GM18498 (cell line): ENCODE data around the gene ISYNA1.

Experiments
- ATAC-seq: cut with Tn5 transposase; IDR thresholded peaks from one replicate; pipeline ENCODE4 v1.9.1; 2021; ENCODE audit warnings: mild to moderate bottlenecking, moderate library complexity; ENCODE audit not compliant: unreplicated experiment

The ISYNA1 gene

DNA sequence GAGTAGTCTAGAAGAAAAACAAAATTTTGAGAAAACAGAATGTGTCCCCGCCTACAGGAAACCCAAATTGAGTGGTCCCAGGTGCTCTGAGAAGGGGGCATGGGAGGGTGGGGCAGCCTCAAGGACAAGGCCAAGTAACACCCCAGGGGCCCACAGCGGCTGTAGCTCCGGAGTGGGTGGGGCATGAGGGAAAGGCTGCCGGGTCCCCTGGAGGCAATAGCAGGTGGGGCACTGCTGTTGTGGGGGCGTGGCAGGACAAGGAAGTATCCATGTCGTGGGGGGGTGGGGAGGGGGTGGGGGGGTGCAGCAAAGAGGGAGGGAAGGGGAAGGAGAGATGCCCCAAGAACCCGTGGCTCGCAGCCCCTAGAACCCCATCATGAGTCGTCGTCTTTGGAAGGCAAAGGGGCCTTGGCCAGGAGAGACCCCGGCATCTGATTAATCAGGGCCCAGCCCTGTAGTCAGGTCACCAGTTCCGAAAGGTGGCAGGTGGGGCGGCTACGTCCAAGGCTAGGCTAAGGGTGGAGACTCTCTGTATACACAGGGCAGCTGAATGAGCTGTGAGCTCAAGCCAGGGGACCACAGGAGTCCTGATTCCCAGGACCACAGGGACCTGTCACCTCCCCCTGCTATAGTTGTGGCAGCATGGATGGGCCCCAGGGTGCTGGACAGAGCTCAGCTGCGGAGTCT, 7.5 kb upstream of the ISYNA1 start:
- no peak for ATAC-seq

GRCh38 chr19:18444513-18444912, 6.6 kb upstream of the ISYNA1 start:
- ATAC-seq: no peak

GRCh38 chr19:18443831-18444230, 5.9 kb upstream of the ISYNA1 start:
- no peak for ATAC-seq

- no peak for ATAC-seq
These were observed 5.5 kb upstream of the ISYNA1 start for GRCh38 chr19:18443406-18443805.

DNA sequence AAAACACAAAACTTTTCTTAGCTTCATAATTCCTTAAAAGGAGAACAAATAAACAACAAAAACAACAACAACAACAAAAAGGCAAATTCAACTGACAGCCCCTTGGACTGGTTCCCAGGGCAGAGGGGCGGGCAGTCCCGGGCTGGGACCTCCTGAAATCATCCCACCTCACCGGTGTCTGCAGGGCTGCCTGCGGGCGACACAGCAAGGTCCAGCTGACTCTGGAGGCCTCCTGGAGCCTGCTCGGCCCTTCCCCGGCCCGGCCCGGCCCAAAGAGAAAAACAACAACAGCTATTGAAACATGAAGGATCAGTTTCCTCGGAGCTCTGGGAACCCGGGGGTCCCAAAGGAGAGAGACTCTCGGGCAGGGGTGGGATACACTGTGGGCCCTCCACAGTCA, 5.0 kb upstream of the ISYNA1 start:
- ATAC-seq: no peak

DNA sequence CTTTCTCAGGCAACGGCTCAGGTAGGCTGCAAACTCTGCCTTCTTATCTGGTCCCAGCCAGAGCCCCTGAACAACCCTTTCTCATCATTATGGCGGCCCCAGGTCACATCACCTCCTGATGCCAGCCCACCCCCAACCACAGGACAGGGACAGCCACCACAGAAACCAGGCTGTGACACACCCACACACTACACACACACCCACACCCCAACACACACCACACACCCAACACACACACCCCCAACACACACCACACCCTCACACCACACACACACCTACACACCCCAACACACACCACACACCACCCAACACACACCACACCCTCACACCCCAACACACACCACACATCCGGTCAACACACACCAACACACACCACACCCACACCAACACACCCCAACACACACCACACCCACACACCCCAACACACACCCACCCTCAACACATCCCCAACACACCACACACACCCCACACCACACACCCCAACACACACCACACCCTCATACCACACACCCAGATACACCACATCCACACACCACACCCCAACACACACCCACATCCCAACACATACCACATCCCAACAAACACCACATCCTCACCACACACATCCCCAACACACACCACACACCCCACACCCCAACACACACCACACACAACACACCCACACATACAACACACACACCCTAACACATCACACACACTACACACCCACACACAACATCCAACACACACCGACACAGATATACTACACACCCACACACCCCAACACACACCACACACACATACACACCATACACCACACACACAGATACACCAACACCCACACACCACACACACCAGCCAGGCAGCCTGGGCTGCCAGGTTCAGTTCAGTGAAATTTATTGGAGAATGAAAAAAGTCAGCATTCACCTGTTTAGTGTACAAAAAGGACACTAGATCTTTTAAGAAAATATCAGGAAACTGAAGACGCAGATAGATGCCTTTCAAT, 4.2 kb upstream of the ISYNA1 start:
- ATAC-seq: no peak

- ATAC-seq: no peak
These were observed 3.2 kb upstream of the ISYNA1 start for GRCh38 chr19:18440936-18441803.

GRCh38 chr19:18440415-18440877, 2.5 kb upstream of the ISYNA1 start:
- no peak for ATAC-seq

GRCh38 chr19:18439910-18440237, 1.9 kb upstream of the ISYNA1 start:
- ATAC-seq: no peak

- ATAC-seq: no peak
These were observed 1.3 kb upstream of the ISYNA1 start for GRCh38 chr19:18439025-18439909.

DNA sequence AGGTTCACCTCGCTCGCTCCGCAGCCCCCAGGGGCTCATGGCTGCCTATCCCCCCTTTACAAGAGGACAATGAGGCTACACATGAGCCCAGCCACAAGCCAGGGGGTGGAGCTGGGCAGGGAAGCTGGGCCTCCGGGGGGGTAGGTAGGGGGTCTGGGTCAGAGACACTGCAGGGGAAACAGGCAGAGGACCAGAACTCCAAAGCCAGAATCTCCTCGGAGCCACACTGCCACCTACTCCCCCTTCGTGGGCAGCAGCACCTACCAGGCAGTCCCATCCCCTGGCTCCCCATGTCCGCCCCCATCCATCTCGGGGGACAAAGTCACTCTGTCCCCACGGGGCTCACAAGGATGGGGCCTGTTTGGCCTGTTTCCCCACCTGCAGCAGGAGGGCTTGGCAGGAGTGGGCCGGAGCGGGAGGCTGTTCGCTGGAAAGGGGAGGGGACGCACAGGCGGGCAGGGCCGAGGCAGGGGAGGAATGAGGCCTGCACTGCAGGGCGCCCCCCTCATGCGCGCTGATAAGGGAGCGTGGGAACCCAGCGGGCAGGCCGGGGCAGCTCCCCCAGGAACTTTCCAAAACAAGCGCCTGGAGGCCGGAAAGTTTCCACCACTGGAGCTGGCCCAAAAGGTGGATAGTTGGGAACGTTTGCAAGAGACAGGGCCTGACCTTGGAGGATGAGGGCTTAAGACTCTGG, 545 bp upstream of the ISYNA1 start:
- no peak for ATAC-seq

DNA sequence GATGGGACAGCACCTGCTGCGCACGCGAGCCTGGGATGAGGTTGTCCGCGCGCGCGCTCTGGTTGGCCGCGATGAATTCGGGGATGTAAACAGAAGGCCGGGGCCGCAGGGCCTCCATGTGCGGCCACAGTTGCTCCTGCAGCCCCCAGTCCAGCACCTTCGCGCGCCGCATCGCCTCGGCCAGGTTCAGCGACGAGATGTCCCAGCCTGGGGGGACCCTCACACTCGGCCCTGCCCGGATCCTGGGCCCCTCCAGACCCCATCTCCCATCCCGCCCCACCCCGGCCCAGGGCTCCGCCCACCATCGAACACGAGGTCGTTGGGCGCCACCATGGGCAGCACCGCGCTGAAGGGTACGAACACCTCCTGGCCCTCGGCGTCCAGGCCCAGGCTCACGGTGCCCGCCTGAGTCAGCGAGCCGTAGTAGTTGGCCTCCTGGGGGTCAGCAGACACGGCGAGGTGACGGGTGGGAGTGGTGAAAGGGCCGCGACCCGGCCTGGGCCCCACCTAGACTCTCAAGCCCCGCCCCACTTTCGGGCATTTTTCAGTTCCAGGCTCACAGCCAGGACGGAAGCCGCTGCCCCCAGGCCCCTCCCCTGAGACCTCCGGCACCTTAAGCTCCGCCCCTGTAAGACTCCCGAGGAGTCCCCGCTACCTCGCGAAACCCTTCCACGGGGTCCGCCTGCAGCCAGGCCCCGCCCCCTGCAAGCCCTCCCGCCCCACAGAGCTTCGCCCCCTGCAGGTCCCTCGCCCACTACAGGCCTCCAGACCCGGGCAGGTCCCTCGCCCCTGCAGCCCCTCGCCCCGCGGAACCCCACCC, 1.1 kb downstream of the ISYNA1 start:
- ATAC-seq: peak; percentile 44

GRCh38 chr19:18435842-18436670, 1.9 kb downstream of the ISYNA1 start:
- no peak for ATAC-seq

DNA sequence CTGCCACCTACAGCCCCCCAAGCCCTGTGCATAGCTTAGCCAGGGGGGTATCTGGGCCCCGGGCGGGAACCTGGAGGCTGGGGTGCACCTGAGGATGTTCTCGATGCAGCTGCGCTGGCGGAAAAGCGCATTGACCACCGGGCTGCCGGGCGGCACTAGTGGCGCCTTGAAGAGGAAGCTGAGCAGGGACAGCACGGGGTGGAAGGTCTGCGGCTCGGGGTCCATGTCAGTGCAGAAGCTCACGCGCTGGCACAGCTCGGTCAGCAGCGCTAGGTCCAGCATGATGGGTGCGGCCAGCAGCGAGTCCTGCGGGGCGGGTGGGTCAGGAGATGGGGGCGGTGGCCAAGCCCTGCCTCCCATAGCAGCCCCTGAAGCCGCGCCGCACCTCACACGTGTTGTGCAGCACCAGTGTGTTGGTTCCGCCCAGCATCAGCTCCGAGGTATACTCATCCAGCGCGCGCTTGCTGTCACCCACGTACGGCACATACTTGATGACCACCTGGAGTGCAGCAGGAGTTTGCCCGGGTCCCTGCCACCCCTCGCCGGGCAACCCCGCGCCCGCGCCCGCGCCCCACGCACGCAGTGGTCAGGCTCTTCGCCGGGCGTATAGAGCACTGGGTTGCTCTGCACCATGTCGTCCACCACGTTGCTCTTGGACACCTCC, 2.6 kb downstream of the ISYNA1 start:
- ATAC-seq: no peak

DNA sequence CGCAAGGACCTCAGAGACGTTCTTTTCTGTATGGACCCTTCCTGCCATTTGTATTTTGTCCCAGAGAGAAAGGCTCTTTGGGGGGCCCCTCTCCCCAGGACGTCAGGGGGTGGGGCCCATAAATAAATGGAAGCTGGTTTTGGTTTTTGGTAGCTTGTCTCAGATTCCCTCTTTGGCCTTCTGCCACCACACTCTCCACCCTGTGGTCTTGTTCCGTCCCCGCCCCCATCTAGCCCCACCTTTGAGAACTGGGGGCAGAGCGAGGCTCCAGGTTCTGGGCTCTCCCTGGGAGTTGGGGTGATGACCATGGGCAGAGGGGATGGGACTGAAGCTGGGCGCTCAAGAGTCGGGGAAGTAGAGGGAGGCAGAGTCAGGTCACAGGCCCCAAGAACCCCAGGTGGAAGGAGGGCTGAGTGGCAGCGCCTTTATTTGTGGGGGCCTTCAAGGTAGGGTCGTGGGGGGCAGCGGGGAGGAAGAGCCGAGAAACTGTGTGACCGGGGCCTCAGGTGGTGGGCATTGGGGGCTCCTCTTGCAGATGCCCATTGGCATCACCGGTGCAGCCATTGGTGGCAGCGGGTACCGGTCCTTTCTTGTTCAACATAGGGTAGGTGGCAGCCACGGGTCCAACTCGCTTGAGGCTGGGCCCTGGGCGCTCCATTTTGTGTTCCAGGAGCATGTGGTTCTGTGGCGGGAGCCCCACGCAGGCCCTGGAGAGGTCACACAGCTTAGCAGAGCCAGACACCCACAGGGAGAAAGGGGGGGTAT, 3.3 kb downstream of the ISYNA1 start:
- no peak for ATAC-seq

DNA sequence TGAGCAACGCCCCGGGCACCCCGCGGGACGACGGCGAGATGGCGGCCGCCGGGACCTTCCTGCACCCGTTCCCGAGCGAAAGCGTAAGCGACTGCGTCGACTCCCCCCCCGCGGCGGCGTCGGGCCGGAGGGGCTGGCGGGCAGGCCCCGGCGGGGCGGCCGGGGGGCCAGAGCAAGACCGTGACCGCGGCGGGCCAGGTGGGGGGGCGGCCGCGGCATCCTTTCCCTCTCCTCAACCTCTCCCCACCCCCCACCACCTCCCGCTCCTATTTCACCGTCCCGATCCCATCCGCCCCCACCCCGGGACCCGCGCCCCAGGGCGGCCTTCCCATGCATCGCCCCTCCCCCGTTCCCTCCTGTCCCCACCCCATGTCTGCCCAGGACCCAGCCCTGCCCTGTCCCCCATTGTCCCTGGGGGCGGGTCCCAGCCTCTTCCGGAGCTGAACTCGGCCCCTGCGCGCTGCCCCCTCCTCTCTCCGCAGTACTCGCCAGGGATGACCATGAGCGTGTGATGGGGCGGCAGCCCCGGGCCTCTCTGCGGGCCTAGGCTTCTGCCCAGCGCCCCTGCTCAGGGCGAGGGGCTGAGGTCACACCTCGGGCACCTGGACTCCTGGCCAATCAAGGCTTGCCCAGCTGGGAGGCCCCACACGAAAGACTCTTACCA, 4.1 kb downstream of the ISYNA1 start:
- ATAC-seq: no peak
